ENCODE data around the gene TPST2.

The TPST2 gene

GRCh38 chr22:26610072-26610958 lies 20.4 kb upstream of the TPST2 start:
- peak; percentile 27 for DNase-seq

- no peak for DNase-seq
Measured at GRCh38 chr22:26609287-26609686, 19.4 kb upstream of the TPST2 start.

- DNase-seq = no peak
Measured at GRCh38 chr22:26608129-26608528, 18.2 kb upstream of the TPST2 start.

DNA sequence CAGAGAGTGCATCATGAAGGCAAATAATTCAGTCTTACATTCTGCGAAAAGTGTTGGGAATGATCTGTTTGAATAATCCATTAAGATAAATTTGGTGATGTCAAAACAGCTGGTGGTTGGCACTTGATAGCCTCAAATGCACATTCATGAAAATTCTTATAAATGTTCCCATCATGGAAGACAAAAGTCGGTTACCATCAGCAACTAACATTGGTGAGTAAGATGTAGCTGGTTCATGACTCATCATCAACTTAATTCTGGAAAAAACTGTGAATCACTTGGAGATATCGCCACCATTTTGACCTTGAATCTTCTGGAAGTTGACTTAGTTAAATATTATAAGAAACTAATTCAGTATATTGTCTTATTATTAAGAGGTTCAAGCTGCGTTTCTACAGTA lies 16.7 kb upstream of the TPST2 start:
- no peak for DNase-seq

DNA sequence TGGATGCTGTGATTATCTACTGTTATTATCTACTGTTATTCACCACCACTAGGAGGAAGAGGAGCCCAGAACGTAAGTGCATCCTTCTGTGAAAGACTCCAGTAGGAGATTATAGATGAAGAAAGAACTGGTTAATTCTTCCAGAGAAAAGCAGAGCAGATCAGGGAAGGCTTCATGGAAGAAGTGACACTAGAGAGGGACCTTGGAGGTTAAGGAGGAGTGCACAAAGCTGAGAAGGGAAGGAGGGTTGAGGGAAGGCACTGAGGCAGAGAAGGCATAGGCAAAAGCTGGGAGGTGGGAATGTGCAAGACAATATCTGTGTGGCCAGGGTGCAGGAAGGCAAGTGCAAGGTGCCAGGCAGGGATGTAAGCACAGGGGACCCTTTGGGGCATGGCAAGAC lies 14.4 kb upstream of the TPST2 start:
- no peak for DNase-seq

- DNase-seq = no peak
Measured at GRCh38 chr22:26602127-26602526, 12.2 kb upstream of the TPST2 start.

- no peak for DNase-seq
Measured at GRCh38 chr22:26601726-26602125, 11.8 kb upstream of the TPST2 start.

- no peak for DNase-seq
Measured at GRCh38 chr22:26599505-26599904, 9.6 kb upstream of the TPST2 start.

DNA sequence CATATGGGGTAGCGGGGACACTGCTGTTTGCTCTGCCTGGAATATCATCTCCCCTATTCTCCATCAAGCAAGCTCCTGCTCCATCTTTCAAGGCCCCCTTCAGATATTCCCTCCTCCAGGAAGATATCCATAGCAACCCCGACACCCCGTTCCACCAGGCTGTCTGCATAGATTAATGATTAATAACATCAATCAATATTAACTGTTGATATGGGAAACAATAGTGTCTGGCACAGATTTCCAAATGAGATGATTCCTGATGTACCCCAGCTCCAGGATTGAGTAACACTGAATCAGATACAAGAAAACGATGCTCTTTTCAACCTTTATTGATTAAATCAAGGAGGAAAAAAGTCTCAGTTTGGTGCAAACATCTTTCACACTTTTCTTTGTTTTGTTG lies 7.5 kb upstream of the TPST2 start:
- DNase-seq = no peak

- DNase-seq = peak; percentile 38
Measured at GRCh38 chr22:26597026-26597425, 7.1 kb upstream of the TPST2 start.

DNA sequence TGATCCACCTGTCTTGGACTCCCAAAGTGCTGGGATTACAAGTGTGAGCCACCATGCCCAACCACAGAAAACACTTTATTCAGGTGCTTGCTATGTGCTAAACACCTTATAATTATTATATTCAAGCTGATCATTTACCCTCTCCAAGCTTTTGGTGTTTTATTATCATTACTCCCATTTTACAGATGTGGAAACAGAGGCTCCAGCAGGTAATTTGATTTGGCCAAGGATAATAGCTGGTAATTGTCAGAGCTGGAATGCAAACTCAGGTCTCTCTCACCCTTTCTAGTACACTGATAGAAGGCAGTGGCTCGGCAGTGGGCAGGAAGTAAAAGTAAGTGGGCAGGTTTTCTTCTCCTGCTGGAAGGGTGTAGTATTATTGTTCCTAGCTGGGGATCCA lies 3.8 kb upstream of the TPST2 start:
- no peak for DNase-seq

GRCh38 chr22:26592421-26592891 lies 2.5 kb upstream of the TPST2 start:
- DNase-seq = peak; percentile 38

DNA sequence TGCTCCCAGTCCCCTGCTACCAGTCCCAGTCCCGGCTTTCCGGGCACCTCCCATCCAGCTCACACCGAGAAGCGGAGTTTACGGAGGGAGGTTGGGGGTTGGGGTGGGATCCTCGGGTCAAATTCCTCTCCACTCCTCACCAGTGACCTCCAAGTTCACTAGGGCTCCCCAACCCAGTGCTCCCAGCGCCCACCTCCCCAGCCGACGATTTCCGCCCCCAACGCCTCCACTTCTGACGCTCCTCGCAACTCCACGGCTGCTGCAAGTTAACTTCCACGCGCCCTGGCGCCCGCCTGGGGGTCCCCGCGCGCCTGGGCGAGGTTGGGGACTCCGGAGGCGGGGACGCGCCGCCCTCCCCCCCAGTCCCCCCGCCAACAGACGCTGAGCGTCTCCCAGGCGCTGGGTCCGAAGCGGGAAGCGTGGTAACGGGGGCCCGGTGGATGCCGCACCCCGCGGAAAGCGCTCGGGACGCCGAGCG lies 526 bp downstream of the TPST2 start:
- no peak for DNase-seq

DNA sequence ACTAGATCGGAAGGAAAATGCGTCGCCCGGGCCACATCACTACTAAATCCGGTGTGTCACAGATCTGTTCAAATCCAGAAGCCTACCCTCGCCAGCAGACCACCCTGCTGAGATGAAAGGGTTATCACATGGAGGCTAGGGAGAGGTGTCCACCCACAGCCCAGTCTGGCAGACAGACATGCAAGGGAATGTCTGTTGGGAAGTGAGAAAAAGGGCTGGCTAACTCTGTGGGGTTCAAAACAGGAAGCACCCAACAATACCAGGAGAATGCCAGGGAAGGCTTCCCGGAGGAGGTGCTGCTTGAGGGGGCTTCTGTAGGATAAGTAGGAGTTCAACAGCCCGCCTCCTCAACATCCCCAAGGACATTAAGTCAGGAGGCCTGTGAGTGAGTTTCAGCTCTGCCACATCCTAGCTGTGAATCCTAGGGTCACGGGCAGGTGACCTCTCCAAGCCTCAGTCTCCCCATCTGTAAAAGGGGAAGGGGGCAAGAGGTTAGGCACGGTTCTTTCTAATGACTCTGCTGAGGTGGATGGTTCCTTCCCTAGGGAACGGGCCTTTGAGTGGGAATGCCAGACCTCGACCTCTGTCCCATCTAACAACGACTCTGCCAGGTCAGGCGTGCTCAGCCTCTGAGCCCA lies 1.1 kb downstream of the TPST2 start:
- no peak for DNase-seq

GRCh38 chr22:26587991-26588613 lies 1.8 kb downstream of the TPST2 start:
- no peak for DNase-seq

DNA sequence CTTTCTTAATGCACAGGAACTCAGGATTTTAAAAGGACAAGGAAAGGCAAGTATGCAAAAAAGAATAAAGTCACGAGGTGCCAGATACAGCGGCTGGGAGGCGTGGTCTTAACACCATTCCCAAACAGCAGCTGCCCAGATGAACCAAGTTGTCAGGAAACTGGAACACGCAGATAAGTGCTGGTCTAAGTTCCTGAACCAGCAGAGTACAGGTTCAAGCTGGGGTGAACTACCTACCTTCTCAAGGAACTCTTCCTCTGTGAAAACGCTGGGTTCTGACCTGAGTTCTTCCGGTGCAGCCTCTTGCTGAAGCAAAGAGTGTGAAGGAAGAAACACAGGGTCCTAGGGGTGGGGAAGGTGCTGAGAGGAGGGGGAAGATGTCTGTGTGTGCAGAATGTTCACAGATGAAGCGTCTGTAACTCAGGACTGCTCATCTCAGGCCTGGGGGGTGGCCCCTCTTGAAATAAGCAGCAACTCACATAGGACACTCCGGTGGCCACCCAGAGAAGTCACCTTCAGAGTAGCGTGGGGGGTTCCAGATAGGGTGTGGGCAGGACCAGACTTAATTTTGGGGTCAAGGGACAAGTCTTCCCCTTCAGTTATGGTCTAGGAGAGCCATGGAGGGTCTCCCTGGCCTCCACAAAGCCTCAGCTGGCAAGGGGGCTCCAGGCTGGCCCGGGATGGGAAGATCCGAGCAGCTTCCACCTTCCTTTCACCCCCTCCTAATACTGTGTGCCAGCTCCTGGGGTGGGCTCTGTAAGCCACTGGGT lies 3.2 kb downstream of the TPST2 start:
- no peak for DNase-seq

- no peak for DNase-seq
Measured at GRCh38 chr22:26585104-26585790, 4.7 kb downstream of the TPST2 start.

- DNase-seq = no peak
Measured at GRCh38 chr22:26584010-26584409, 5.9 kb downstream of the TPST2 start.

DNA sequence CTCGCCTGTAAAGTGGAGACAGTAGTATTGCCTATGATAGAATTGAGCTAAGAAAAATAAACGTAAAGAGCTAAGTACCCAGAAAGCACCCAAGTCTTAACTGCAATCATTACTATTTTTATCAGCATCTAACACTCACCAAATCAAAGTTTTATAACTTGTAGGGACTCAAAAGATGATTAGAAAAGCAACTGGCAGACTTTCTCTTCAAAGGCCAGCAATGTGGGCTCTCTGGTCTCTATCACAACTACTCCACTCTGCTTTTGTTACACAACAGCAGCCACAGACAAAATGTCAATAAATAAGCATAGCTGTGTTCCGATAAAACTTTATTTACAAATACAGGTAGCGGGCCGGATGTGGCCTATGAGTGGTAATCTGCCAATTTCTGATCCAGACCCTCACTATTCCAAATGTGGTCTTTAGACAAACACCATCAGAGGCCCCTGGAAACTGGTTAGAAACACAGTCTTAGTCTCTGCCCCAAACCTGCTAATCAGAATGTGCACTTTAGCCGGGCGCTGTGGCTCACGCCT lies 8.2 kb downstream of the TPST2 start:
- DNase-seq = no peak

DNA sequence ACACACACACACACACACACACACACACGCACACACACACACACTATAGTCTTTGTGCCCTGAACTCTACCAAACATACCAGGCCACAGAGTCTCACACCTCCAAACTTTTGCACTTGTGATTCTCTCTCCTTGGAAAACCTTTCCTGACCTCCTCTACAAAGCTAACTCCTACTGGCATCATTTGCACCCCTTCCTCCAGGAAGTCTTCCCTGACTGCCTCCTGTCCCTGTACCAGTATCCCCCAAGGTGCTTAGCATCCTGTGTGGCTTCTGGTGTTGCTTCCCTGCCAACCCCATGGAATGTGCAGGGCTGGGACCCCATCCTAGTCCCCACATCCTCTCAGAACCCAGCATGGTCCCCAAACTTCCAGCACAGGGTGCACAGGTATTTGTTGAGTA lies 8.9 kb downstream of the TPST2 start:
- DNase-seq = no peak

DNA sequence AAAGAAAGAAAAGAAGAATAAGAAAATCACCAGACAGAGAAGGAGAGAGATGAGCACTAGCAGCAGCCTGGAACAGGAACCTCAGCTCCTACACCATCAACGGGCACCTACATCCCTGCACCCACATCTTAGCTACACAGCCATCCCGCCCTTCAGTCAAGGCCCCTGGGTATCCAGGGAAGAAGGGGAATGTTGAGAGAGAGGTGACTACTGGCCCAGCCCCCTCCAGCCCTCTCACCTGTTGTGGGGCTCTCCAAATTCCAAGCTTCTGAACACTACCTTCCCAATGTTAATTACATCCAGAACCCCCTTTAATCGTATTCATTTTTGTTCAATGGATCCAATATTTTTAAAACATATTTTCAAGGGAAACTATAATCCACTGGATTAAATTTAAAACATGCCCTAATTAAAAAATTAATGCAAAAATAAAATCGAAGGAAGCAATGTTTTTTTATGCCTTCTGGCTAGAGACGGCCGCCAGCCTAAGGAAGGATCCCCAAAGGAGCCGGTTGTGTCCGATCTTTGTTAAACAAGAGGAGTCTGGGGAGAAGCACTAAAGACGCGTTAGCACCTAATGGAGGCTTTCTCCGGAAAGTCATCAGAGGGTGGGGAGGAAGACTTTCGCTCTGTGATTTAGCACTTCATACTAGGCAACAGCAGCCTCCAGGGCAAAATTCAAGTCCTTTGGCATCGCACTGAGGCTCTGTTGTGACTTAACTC lies 9.5 kb downstream of the TPST2 start:
- no peak for DNase-seq
